Panc1 (cell line): Measurements from ENCODE around the gene CD1C. TPM values are rescaled to one million over a fixed set of nuclear protein-coding genes. Genes with fewer than 3 reads are reported as not detected.
"Not testable (repeated sequence)": the region's sequence is repeated elsewhere in the genome, so short reads cannot be mapped to it uniquely, and the experiment has no call there.

Source experiments
- ATAC-seq: fragments of 200-7000 bp; cut with Tn5 transposase; 2 replicates; pipeline ENCODE4 v1.9.1; 2020; ENCODE audit warnings: mild to moderate bottlenecking, moderate library complexity
- BruUV-seq: library from RNA; stranded (reverse); fragments of 400-500 nt; replicated peaks from 2 replicates; lab custom pipeline; 2021; lab: Mats Ljungman, UMichigan
- CTCF ChIA-PET: fragments of 300-600 bp; sonication (Branson Sonifier 250); formaldehyde crosslinking; loops from one replicate; lab custom pipeline; 2022; ENCODE audit warnings: antibody characterized with exemption; lab: Charles Lee
- POLR2A ChIA-PET: fragments of 300-600 bp; sonication (Branson Sonifier 250); formaldehyde crosslinking; loops from one replicate; lab custom pipeline; 2022; ENCODE audit warnings: antibody characterized with exemption; lab: Charles Lee
- DNase-seq: peaks from one replicate; pipeline ENCODE4 v3.0.0-alpha.2; 2010; ENCODE audit warnings: low read depth, low spot score
- H3K27ac ChIP-seq: 2 replicates; pipeline ENCODE4 v1.5.1; 2011; ENCODE audit warnings: mild to moderate bottlenecking, low read length, inconsistent platforms
- H3K27me3 ChIP-seq: fragments of 200-500 bp; sonication (Bioruptor generic); 2 replicates; pipeline ENCODE4 v1.6.0; 2014; ENCODE audit warnings: low read length, inconsistent platforms; ENCODE audit not compliant: control insufficient read depth, insufficient read depth
- H3K36me3 ChIP-seq: fragments of 200-500 bp; sonication (Bioruptor generic); 2 replicates; pipeline ENCODE4 v1.5.1; 2014; ENCODE audit warnings: inconsistent platforms, mild to moderate bottlenecking, low read length, moderate library complexity; ENCODE audit not compliant: control insufficient read depth, insufficient read depth
- H3K4me1 ChIP-seq: 2 replicates; pipeline ENCODE4 v1.5.1; 2011; ENCODE audit warnings: inconsistent platforms, mild to moderate bottlenecking, low read length, moderate library complexity; ENCODE audit not compliant: control insufficient read depth, insufficient read depth
- H3K4me3 ChIP-seq, 2 experiments: 2 replicates each; pipeline ENCODE4 v1.5.1; 2011 to 2012; ENCODE audit warnings: low read depth in 2 of 2, low read length in 2 of 2, mild to moderate bottlenecking in 2 of 2, inconsistent platforms in 1 of 2, moderate library complexity in 1 of 2
- H3K9me3 ChIP-seq: fragments of 200-500 bp; sonication (Bioruptor generic); 2 replicates; pipeline ENCODE4 v1.5.1; 2014; ENCODE audit warnings: low read depth, mild to moderate bottlenecking, inconsistent platforms, low read length, moderate library complexity; ENCODE audit not compliant: control insufficient read depth, insufficient read depth
- CTCF ChIP-seq: fragments of 450-650 bp; IDR thresholded peaks from 2 replicates; pipeline ENCODE4 v1.5.1; 2017; ENCODE audit warnings: mild to moderate bottlenecking
- POLR2AphosphoS5 ChIP-seq: IDR thresholded peaks from 2 replicates; pipeline ENCODE4 v1.6.1; 2012; ENCODE audit warnings: mild to moderate bottlenecking, low read depth, low read length, moderate library complexity
- REST ChIP-seq, 2 experiments: IDR thresholded peaks; 2 replicates each; pipeline ENCODE4 v1.6.1; 2011 to 2012; ENCODE audit warnings: low read depth in 2 of 2, control low read depth in 1 of 2, low read length in 1 of 2, mild to moderate bottlenecking in 1 of 2, moderate library complexity in 1 of 2; ENCODE audit not compliant: insufficient read depth in 1 of 2
- SIN3A ChIP-seq: IDR thresholded peaks from 2 replicates; pipeline ENCODE4 v1.6.1; 2012; ENCODE audit warnings: low read depth, mild to moderate bottlenecking, low read length, moderate library complexity, borderline replicate concordance; ENCODE audit not compliant: insufficient read depth
- TCF7L2 ChIP-seq: IDR thresholded peaks from 2 replicates; pipeline ENCODE4 v1.6.1; 2011; ENCODE audit warnings: mild to moderate bottlenecking, low read depth, low read length, inconsistent platforms
- in situ Hi-C: cut with HindIII; loops from 2 replicates; pipeline ENCODE4 v1.10.0; 2016; ENCODE audit warnings: low sequenced_read_pairs, low pct_unique_long_range_greater_than_20kb
- intact Hi-C: fragments of 100-400 bp; cut with micrococcal nuclease; formaldehyde crosslinking; loops from one replicate; pipeline ENCODE4 v1.10.0; 2022; ENCODE audit not compliant: unreplicated experiment
- total RNA-seq: library from RNA; stranded (reverse); gene quantifications from one replicate; pipeline ENCODE4 v1.2.1, GENCODE V29; 2021; ENCODE audit not compliant: unreplicated experiment

Gene CD1C
- total RNA-seq, 1 experiment from 2014 or later = not detected

DNA sequence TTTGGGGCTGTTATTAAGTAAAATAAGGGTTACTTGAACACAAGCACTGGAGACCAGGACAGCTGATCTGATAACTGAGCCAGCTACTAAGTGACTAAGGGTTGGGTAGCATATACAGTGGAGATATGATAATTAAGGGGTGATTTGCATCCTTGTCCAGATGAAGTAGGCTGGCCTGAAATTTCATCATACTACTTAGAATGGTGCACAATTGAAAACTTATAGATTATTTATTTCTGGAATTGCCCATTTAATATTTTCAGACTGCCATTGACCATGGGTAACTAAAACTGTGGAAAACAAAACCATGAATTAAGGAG is 45.5 kb downstream of the CD1C start:
- in situ Hi-C loops (no loop called here), intact Hi-C loops (no loop called here)
- ATAC-seq (no peak), DNase-seq (no peak)
- H3K27ac ChIP-seq = no peak overlapping the region
- no peaks in the 10 kb centered on the region for H3K36me3 ChIP-seq
- TF ChIP-seq CTCF = no peak
- no peak for TF ChIP-seq REST (IDR thresholded peaks at IDR 0.05; ENCODE audit: insufficient read depth in 1 of 2, low read depth in 2 of 2, low read length in 1 of 2)
- TF ChIP-seq TCF7L2 = no peak
- TF ChIP-seq POLR2AphosphoS5 = no peak
- TF ChIP-seq SIN3A = no peak
- H3K4me3 ChIP-seq = no peak overlapping the region
- BruUV-seq = no TSS peak
- H3K9me3 ChIP-seq = no peaks in the 10 kb centered on the region
- H3K27me3 ChIP-seq = no peaks in the 10 kb centered on the region
- H3K4me1 ChIP-seq = no peaks in the 10 kb centered on the region
- CTCF ChIA-PET = no interaction called here
- POLR2A ChIA-PET = no interaction called here

DNA sequence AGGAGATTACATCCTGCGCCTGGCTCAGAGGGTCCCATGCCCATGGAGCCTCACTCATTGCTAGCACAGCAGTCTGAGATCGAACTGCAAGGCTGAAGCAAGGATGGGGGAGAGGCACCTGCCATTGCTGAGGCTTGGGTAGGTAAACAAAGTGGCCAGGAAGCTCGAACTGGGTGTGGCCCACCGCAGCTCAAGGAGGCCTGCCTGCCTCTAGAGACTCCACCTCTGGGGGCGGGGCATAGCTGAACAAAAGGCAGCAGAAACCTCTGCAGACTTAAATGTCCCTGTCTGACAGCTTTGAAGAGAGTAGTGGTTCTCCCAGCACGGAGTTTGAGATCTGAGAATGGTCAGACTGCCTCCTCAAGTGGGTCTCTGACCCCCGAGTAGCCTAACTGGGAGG is 46.7 kb downstream of the CD1C start:
- H3K27me3 ChIP-seq, BruUV-seq, CTCF ChIA-PET, ATAC-seq, H3K36me3 ChIP-seq, intact Hi-C loops, H3K27ac ChIP-seq, in situ Hi-C loops, H3K4me1 ChIP-seq, H3K9me3 ChIP-seq, H3K4me3 ChIP-seq, POLR2A ChIA-PET, DNase-seq: not testable (repeated sequence)

Other genes starting within 250 kb of the CD1C start
- gene CD1D, start 109.0 kb upstream of the CD1C start, total RNA-seq = not detected
- not detected for gene CD1A, start 35.5 kb upstream of the CD1C start, total RNA-seq
- not detected for gene CD1B, start 41.6 kb downstream of the CD1C start, total RNA-seq
- gene CD1E, start 64.0 kb downstream of the CD1C start, total RNA-seq = not detected
- gene OR10T2, start 109.5 kb downstream of the CD1C start, total RNA-seq = not detected
- not detected for gene OR10K2, start 136.3 kb downstream of the CD1C start, total RNA-seq
- gene OR10K1, start 171.9 kb downstream of the CD1C start, total RNA-seq = not detected
- gene OR10R2, start 182.3 kb downstream of the CD1C start, total RNA-seq = not detected